UCSD-AML1 (cell line): ENCODE data around the gene PILRB.
A peak's percentile ranks its signal among the peaks of the same experiment; 100 is the strongest.
"Not testable (repeated sequence)": the region's sequence is repeated elsewhere in the genome, so short reads cannot be mapped to it uniquely, and the experiment has no call there.

ENCODE experiments used
- DNase-seq: peaks from one replicate; lab custom pipeline; 2025; ENCODE audit not compliant: unreplicated experiment; lab: John Stamatoyannopoulos, UW

The PILRB gene

DNA sequence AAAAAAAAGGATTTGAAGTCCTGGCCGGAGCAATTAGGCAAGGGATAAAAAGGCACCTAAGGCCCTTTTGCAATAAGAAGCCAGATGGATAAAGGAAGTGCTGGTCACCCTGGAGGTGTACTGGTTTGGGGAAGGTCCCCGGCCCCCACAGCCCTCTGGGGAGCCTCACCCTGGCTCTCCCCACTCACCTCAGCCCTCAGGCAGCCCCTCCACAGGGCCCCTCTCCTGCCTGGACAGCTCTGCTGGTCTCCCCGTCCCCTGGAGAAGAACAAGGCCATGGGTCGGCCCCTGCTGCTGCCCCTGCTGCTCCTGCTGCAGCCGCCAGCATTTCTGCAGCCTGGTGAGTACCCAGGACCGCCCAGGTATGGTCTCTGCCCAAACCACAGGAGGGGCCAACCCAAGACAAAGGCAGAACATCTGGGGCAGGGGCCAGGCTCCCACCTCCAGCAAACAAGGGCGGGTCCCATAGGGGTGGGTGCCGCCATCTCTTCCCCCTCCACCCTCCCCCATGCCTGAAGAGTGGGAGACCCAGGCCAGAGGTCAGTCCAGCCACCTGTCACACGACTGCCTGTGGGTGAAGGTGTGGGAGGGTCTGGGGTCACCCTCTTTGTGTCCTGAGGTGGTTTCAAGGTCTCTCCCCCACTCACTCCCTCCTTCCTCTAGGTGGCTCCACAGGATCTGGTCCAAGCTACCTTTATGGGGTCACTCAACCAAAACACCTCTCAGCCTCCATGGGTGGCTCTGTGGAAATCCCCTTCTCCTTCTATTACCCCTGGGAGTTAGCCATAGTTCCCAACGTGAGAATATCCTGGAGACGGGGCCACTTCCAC is at the start of gene PILRB:
Gene PILRB, plus strand, starts transcription at position 91 of the 830 bp plus-strand sequence. Its CDS starts 186 bp downstream, at position 277.
- no peak for DNase-seq

DNA sequence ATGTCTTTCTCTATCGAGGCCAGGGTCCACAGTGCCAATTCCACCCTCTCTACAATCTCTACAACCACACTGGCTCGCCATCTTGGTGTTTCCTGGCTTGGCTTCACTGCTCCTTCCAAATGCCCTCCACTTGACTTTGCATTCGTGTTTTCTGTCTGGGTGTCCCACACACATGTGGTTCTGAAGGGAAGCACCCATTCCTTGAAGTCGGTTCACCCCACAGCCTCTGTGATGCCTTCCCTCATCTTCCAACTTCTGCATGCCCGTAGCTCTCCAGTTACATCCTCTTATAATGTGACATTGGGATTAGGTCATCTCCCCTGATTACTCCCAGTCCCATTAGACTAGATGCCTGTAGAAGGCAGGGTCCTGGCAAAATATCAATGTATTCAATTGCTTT is 39.6 kb upstream of the PILRB start:
- DNase-seq, result not testable (repeated sequence)

DNA sequence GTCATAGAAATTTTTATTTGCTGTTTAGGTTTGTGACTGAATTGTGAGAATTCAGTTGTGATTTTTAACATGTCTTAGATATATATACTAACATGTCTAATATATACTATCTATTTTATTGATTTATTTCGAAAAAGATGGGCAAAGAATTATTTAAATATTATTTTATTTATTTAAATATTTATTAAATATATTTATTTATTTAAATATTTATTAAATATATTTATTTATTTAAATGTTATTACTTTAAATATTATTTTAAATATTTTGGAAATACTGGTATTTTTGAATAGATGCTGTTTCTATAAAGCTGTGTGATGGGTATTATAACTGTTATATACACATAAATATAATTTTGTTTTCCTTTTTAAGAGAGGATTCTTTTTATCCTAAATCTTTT is 36.3 kb upstream of the PILRB start:
- not testable (repeated sequence) for DNase-seq

DNA sequence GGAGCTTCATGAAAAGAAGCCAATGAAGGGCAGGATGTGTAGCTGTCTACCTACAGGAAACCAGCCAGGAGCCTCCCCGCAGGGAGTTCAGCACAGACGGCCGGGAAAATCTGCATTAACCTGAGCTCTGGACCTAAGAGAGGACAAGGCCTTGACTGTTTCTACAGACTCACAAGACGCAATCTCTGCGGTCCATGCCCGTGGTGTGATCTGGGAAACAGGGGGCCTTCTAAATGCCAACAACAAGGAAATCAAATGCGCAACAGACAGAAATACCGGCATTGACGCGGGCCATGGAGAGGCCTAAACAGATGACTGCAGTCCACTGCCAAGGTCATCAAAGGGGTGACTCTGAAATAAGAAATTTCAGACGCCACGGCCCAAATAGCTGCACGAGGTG is 33.7 kb upstream of the PILRB start:
- DNase-seq, result not testable (repeated sequence)

DNA sequence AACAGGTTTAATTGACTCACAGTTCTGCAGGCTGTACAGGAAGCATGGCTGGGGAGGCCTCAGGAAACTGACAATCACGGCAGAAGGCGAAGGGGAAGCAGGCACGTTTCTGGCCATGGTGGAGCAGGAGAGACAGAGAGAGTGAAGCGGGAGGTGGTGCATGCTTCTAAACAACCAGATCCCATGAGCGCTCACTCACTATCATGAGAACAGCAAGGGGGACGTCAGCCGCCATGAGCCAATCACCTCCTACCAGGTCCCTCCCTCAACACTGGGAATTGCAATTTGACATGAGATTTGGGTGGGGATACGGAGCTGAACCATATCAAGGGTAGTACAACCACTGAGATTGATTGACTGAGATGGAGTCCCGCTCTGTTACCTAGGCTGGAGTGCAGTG is 32.2 kb upstream of the PILRB start:
- peak; percentile 6 for DNase-seq

DNA sequence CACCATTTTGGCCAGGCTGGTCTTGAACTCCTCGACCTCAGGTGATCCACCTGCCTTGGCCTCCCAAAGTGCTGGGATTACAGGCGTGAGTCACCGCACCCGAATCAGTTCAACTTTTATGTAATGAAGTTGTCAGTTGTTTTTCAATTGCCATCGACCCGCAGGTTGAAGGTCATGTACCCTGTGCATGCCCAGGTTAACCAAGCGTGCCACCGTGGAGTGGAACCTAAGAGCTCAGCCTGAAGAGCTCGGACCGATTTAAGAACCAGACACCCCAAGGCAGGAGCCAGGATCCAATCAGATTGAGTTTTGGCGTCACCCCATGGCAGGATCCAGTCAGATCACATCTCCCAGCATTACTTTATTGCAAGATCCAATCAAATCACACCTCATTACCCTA is 31.0 kb upstream of the PILRB start:
- DNase-seq, result not testable (repeated sequence)

DNA sequence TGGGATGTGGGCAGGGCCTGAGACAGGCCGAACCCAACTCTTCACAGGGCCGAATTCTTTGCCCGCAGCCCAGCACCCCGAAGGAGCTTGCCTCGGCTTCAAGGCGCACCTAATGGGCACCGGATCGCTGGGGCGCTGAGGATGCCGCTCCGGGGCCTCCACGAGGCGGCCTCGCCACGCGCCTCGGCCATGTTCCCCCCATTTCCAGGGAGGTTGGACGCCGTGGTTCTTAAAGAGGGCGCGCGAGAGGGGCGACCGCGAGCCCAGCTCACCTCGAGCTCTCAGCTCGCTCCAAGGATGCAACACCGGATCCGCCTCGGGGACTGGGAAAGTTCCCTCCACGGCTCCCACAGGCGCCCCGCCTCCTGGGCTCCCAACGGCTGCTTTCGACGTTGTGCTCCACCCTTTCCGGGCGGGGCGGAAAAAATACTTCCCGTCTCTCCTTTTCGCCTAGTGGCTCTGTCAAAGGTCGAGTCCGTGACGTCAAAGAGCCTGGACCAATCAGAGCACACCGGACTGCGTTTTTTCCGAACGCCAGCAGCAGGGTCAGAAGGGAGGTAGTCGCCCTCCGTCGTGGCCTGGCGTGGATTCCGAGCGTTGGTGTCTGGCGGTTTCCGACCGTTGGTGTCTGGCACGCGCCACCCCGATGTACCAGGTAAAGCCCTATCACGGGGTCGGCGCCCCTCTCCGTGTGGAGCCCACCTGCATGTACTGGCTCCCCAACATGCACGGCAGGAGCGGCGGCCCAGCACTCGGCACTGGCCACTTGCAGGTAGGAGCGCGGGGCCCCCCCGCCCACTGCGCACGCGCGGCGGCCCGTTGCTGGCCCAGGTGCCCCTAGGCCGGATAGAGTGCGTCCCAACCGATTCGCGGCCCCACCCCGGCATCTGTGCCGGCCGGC is 22.1 kb upstream of the PILRB start:
- DNase-seq, result peak; percentile 84

DNA sequence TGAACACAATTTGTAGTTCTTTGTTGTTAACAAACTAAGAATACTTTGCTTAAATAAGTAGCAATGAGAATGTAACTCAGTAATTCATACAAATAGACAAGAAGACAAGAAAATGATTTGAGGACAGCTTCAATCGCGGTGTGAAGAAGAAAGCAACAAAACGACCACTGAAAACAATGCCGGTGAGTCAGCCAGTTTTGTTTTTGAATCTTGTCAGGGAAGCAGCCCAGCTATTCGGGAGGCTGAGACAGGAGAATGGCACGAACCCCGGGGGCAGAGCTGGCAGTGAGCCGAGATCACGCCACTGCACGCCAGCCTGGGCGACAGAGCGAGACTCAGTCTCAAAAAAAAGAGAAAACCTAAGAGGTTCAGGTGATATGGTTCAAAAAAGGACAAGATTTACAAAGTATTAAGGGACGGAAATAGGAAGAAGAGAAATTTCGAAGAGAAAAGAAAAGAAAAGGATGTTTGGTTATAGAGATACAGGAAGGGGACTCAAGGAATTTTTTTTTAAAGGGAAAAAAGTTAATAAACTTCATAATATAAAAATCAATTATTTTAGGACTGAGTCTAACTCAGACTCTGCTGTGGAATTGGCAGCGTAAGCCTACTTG is 19.7 kb upstream of the PILRB start:
- DNase-seq, result not testable (repeated sequence)

DNA sequence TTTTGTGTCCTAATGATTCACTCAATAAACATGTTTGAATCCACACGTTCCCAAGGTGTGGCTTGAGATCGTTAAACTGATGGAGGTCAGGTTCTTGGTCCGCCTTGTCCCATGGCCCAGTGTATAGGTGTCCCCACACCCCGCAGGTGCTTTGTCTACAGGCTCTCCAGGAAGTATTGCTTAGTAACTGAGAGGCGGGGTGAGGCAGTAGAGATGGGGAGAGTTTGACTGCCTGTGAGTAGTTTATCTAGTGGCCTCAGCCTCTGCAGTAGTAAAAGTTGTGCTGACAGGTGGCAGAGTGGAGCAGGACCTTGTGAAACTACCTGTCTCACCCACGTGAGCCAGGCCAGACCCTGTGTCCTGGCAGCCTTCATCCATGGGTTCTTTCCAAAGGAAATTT is 16.6 kb upstream of the PILRB start:
- DNase-seq, result not testable (repeated sequence)

DNA sequence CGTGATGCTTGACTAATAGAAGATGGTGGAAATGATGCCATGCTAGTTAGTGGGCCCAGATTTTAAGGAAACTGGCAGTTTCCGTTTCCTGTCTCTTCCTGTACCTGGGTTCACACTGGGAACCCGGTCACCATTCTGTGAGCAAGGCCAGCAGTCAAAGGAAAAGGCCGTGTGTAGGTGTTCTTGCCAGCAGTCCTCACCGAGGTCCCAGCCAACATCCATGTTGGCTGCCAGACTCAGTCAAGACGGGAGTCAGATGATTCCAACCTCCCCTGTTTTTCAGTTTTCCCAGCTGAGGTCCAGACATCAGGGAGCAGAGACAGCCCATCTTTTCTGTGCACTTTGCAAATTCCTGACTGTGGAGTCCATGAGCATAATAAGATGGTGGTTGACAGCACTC is 15.2 kb upstream of the PILRB start:
- DNase-seq, result no peak

DNA sequence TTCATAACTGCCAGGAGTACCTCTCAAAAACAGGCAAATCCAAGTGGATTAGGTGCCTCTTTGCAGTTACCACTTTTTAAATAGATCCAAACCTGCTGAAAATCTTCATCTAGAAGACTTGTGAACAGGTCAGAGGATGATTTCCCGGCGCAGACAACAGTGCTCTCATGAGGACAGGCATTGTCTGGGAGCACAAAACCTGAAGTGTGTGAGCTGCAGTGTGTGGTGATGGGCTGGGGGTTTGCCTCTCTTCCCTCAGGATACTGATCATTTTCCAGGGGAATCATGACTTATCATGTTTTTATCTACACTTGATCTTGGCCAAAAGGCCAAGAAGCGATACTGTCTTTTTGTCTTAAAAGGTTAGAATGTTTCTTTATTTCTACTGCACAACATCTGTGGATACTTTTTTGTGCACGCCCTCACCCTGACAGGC is 13.8 kb upstream of the PILRB start:
- not testable (repeated sequence) for DNase-seq

DNA sequence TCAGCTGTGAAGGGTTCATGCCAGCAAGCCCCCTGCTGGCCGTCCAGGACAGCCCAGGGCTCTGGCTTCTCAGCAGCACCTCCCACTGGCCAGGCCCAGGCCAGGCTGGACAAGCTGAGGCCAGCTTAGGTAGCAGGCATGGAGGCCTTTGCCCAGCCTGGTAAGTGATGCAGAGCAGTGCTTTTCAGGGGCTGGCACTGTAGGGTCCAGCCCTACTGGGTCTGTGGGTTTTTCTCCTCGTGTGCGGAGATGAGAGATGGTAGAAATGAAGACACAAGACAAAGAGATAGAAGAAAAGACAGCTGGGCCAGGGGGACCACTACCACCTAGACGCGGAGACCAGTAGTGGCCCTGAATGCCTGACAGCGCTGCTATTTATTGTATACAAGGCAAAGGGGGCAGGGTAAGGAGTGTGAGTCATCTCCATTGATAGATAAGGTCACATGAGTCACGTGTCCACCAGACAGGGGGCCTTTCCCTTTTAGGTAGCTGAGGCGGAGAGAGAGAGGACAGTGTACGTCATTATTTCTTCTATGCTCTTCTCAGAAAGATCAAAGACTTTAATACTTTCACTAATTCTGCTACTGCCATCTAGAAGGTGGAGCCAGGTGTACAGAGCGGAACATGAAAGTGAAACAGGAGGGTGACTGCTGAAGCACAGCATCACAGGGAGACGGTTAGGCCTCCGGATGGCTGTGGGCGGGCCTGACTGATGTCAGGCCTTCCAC is 13.2 kb upstream of the PILRB start:
- peak; percentile 35 for DNase-seq

DNA sequence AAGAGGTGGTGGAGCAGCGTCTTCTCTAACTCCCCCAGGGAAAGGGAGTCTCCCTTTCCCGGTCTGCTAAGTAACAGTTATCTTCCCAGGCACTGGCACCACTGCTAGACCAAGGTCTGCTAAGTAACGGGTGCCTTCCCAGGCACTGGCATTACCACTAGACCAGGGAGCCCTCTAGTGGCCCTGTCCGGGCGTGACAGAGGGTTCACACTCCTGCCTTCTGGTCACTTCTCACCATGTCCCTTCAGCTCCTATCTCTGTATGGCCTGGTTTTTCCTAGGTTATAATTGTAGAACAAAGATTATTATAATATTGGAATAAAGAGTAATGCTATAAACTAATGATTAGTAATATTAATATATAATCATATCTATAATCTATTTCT is 12.6 kb upstream of the PILRB start:
- peak; percentile 54 for DNase-seq

DNA sequence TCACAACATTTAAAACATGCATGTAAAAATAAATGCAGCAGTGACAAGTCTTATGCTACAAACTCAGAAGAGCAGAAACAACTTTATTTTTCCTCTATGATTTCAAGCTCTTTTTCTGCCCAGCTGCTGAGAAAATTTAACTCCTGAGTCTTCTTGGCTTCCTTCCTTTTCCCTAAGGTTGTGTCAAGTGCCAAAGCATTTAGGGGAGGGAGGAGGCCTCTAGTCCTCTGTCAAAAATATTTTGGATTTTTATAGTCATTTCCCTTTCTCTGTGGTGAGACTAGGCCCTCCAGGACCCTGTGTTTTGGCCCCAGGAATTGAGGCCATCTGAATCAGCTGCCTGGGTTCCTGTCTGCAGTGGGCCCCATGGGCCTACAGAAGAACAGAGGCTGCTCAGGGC is 11.0 kb upstream of the PILRB start:
- DNase-seq, result no peak

DNA sequence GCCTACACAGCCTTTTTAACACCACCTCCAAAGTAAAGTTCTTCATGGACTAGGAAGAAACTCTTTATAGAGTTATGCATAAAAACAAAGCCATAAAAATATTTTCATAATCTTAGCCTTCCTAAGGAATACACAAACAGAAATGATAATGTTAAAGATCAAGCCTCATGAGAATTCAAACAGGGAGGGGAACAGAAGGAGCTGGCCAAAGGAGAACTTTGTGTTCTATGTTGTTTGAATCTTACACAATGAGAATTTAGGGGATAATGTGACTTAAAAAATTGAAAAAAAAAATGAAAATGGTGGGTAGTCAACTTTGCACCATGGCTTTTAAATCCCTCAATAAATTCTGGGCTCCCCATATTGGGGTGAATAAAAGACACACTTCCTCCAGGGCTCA is 9.1 kb upstream of the PILRB start:
- DNase-seq, result no peak

DNA sequence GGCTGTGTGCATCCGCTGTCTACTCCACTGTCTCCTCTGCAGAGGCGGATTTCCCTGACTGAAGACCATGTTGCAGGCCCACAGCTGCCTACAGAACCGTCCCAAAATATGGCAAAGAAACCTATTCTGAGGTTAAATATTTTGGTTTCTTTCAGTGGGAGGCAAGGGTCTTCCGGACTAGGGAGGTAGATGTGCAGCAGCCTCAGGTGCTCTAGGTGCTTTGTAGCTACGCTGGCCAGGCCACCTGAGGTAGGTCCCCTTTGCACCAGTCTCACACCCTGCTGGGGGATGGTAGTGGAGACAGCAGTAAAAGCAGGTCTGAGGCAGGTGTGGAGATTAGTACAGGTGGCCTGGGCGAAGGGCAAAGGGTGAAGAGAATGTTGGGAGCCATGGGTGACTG is 8.2 kb upstream of the PILRB start:
- DNase-seq, result no peak

DNA sequence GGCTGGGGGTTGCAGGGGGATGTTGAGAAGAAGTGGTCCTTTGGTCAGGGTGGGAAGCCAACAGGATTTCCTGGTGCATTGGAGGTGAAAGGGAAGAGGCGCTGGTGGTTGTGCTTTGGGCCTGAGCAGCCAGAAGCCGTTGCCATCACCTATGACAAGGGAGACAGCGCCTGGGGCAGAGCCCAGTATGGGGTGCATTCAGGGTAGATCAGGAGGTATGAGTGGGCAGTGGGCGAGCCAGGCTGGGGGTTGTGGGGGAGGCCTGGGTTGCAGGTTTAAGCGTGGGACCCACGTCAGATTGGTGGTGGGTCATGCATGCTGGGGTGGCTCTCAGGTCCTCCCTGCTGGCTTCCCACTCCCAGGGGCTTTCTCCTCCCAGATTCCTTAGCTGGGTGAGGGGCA is 6.3 kb upstream of the PILRB start:
- DNase-seq, result no peak

DNA sequence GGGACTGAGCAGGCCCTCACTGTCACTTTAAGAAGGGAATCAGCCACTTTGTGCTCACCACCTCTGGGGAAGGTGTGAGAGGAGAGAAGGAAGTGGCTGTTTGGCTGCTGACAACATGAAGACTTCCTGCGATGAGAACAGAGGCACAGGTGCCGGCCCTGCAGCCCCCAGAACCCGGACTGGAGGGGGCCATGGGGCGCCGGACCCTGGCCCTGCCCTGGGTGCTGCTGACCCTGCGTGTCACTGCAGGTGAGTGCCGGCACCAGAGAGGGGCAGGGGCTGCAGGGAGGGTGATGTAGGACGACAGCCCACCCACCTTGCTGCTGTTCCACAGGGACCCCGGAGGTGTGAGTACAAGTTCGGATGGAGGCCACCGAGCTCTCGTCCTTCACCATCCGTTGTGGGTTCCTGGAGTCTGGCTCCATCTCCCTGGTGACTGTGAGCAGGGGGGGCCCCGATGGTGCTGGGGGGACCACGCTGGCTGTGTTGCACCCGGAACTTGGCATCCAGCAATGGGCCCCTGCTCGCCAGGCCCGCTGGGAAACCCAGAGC is 5.6 kb upstream of the PILRB start:
- DNase-seq, result not testable (repeated sequence)

DNA sequence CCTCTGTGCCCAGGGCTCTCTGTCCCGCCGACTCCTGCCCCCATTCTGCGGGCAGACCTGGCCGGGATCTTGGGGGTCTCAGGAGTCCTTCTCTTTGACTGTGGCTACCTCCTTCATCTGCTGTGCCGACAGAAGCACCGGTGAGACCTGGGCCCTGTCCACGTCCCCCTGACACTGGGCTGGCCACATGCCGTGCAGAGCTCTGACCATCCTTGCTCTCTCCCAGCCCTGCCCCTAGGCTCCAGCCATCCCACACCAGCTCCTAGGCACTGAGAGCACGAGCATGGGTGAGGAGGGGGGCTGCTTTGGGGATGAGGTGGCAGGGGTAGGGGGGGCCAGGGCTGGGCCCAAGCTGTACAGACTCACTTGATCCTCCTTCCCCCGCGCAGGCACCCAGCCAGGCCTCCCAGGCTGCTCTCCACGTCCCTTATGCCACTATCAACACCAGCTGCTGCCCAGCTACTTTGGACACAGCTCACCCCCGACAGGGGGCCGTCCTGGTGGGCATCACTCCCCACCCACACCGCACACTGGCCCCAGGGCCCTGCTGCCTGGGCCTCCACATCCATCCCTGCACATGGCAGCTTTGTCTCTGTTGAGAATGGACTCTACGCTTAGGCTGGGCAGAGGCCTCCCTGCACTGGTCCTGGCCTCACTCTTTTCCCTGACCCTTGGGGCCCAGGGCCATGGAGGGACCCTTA is 4.8 kb upstream of the PILRB start:
- DNase-seq, result no peak
